ENCODE results near the gene RALGPS2.

RALGPS2 gene

DNA sequence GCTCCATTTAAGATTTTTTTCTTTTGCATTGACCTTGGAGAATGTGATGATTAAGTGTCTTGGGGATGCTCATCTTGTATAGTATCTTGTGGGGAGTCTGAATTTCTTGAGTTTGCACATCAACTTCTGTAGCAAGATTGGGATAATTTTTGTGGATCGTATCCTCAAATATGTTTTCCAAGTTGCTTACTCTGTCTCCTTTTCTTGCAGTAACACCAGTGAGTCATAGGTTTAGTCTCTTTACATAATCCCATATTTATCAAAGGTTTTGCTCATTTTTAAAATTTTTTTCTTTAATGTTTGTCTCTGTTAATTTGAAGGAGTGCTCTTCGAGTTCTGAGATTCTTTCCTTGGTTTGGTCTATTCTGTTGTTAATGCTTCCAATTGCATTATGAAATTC, 187.6 kb downstream of the RALGPS2 start:
- H3K4me3 ChIP-seq (ENCODE audit: control insufficient read depth, low read depth, low read length), result no peak overlapping the region
- TF ChIP-seq CTCF (conservative IDR thresholded peaks at IDR 0.05; ENCODE audit: control insufficient read depth, insufficient read depth, low read depth, low read length), result no peak
- DNase-seq (ENCODE audit: low read depth), result peak; percentile 5

DNA sequence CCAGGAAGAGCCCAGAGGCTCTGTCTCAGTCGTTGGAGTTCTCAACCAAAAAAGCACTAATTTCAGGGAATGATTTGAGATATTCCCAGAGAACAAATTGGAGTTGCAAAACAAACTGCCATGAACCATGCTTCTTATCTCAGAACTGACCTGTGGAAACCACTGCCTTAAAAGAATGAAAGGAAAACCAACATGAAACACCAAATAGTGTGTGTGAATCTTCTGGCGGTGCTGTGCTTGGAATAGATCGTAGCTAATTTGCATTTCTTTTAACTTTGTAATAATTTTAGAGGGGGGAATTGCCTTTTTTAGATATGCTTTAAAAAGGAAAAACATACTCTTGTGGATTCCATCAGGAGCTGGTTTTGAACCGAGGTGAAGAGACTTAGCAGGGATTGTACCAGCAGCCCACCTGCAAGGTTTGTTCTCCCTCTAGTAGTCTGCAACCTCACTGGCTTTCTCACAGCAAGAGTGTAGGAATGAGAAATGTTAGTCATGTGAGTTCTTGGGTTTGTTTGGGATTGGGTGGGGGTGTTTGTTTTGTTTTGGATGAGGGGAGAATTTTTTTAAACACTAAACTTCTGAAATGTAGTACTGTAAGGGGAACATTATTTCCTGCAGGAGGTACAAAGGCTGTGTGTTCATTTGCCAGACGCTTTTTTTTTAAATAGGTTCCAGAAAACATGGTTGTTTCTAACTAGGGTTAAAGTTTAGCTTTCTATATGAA, 191.6 kb downstream of the RALGPS2 start:
- H3K4me3 ChIP-seq (ENCODE audit: control insufficient read depth, low read depth, low read length), result no peak overlapping the region
- DNase-seq (ENCODE audit: low read depth), result no peak
- TF ChIP-seq CTCF (conservative IDR thresholded peaks at IDR 0.05; ENCODE audit: control insufficient read depth, insufficient read depth, low read depth, low read length), result no peak

DNA sequence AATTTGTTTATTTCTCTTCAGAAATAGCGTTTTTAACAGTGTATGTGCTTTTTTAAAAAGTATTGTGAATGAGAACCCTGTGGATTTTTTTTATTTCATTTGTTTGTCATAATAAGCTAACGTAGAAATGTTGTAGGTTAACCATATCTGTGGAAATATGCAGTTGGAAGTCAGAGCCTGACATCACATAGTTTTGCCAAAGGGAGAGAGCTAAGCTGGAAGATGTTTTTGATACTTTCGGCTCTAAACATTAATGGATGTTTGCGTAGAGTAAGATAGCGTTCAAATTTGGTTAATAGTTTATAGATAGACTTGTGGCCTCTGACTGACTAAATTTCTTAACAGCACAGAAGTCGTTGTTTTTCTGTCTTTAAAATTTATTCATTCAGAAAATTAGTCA, 193.3 kb downstream of the RALGPS2 start:
- DNase-seq (ENCODE audit: low read depth), result no peak
- H3K4me3 ChIP-seq (ENCODE audit: control insufficient read depth, low read depth, low read length), result no peak overlapping the region
- no peak for TF ChIP-seq CTCF (conservative IDR thresholded peaks at IDR 0.05; ENCODE audit: control insufficient read depth, insufficient read depth, low read depth, low read length)

GRCh38 chr1:178918955-178919354, 193.9 kb downstream of the RALGPS2 start:
- no peak for DNase-seq (ENCODE audit: low read depth)
- H3K4me3 ChIP-seq (ENCODE audit: control insufficient read depth, low read depth, low read length), result no peak overlapping the region
- no peak for TF ChIP-seq CTCF (conservative IDR thresholded peaks at IDR 0.05; ENCODE audit: control insufficient read depth, insufficient read depth, low read depth, low read length)

GRCh38 chr1:178919581-178919980, 194.5 kb downstream of the RALGPS2 start:
- no peak overlapping the region for H3K4me3 ChIP-seq (ENCODE audit: control insufficient read depth, low read depth, low read length)
- no peak for DNase-seq (ENCODE audit: low read depth)
- no peak for TF ChIP-seq CTCF (conservative IDR thresholded peaks at IDR 0.05; ENCODE audit: control insufficient read depth, insufficient read depth, low read depth, low read length)

DNA sequence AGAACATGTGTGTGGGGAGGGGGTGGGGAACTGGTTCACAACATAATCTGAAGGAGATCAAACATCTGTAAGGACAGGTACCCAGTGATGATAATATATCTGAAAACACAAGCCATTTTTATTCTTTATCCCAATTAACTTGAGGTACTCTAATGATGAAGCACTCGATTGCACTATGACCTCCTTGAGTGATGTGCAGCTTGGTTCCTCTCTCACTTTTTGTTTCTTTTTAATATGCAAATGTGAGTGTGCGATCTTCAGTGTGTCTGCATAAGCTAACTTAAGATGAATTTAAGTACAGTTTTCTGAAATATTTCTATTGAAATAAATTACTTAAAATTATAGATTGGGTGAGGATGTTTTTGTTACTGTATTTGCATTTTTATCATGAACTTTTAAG, 196.5 kb downstream of the RALGPS2 start:
- no peak for DNase-seq (ENCODE audit: low read depth)
- no peak overlapping the region for H3K4me3 ChIP-seq (ENCODE audit: control insufficient read depth, low read depth, low read length)
- TF ChIP-seq CTCF (conservative IDR thresholded peaks at IDR 0.05; ENCODE audit: control insufficient read depth, insufficient read depth, low read depth, low read length), result no peak

DNA sequence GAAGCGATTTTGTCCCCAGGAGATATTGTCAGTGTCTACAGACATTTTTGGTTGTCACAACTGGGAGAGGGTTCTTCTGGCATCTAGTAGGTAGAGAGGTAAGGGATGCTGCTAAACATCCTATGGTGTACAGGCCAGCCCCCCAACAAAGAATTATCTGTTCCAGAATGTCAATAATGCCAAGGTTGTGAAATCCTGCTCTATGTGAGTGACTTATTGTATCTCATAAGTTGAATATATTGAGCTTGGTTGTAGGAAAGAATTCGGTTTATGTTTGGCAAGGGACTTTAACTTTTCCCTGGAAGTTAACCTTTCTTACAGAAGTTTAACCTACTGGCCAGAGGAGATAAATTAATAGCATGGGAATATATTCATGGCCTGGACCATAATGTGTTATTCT, 198.5 kb downstream of the RALGPS2 start:
- H3K4me3 ChIP-seq (ENCODE audit: control insufficient read depth, low read depth, low read length), result no peak overlapping the region
- no peak for TF ChIP-seq CTCF (conservative IDR thresholded peaks at IDR 0.05; ENCODE audit: control insufficient read depth, insufficient read depth, low read depth, low read length)
- no peak for DNase-seq (ENCODE audit: low read depth)
